Measurements from ENCODE around the gene SLC35F6. TPM values are rescaled to one million over a fixed set of nuclear protein-coding genes. Genes with fewer than 3 reads are reported as not detected.
"Not testable (repeated sequence)": the region's sequence is repeated elsewhere in the genome, so short reads cannot be mapped to it uniquely, and the experiment has no call there.

The SLC35F6 gene
- total RNA-seq, 1 donor from 2014 or later, result 36.2 TPM

GRCh38 chr2:26786207-26787028 lies 22.3 kb downstream of the SLC35F6 start:
- peak; percentile 36 for DNase-seq

- DNase-seq, result peak; percentile 17
Observed at GRCh38 chr2:26792720-26793119, 28.6 kb downstream of the SLC35F6 start.

- no peak for DNase-seq
Observed at GRCh38 chr2:26793518-26793917, 29.4 kb downstream of the SLC35F6 start.

- DNase-seq, result not testable (repeated sequence)
Observed at GRCh38 chr2:26795135-26795534, 31.1 kb downstream of the SLC35F6 start.

GRCh38 chr2:26801328-26801727 lies 37.2 kb downstream of the SLC35F6 start:
- DNase-seq, result no peak

GRCh38 chr2:26801796-26802195 lies 37.7 kb downstream of the SLC35F6 start:
- no peak for DNase-seq

GRCh38 chr2:26805241-26805676 lies 41.2 kb downstream of the SLC35F6 start:
- peak; percentile 10 for DNase-seq

- DNase-seq, result no peak
Observed at GRCh38 chr2:26807788-26808460, 43.8 kb downstream of the SLC35F6 start.

GRCh38 chr2:26809211-26809610 lies 45.1 kb downstream of the SLC35F6 start:
- no peak for DNase-seq

GRCh38 chr2:26809876-26810577 lies 45.9 kb downstream of the SLC35F6 start:
- no peak for DNase-seq

GRCh38 chr2:26811261-26811660 lies 47.2 kb downstream of the SLC35F6 start:
- no peak for DNase-seq

GRCh38 chr2:26811791-26812694 lies 48.0 kb downstream of the SLC35F6 start:
- DNase-seq, result no peak

GRCh38 chr2:26812731-26813130 lies 48.6 kb downstream of the SLC35F6 start:
- no peak for DNase-seq

GRCh38 chr2:26814072-26814765 lies 50.1 kb downstream of the SLC35F6 start:
- not testable (repeated sequence) for DNase-seq

- no peak for DNase-seq
Observed at GRCh38 chr2:26816893-26817292, 52.8 kb downstream of the SLC35F6 start.

GRCh38 chr2:26818255-26818654 lies 54.2 kb downstream of the SLC35F6 start:
- DNase-seq, result no peak

- DNase-seq, result no peak
Observed at GRCh38 chr2:26818972-26819371, 54.9 kb downstream of the SLC35F6 start.

GRCh38 chr2:26820932-26821331 lies 56.8 kb downstream of the SLC35F6 start:
- no peak for DNase-seq

- DNase-seq, result no peak
Observed at GRCh38 chr2:26822877-26823276, 58.8 kb downstream of the SLC35F6 start.
